CD1c-positive myeloid dendritic cell (primary cell): ENCODE data around the gene MGLL.
A peak's percentile ranks its signal among the peaks of the same experiment; 100 is the strongest.

Experiments
- DNase-seq: peaks from one replicate; pipeline ENCODE4 v3.0.0-alpha.2; 2016; ENCODE audit errors: extremely low spot score

Gene MGLL

GRCh38 chr3:127814325-127814781 is 8.0 kb downstream of the MGLL start:
- no peak for DNase-seq

GRCh38 chr3:127812151-127812550 is 10.2 kb downstream of the MGLL start:
- DNase-seq: no peak

- no peak for DNase-seq
Measured at GRCh38 chr3:127811717-127812116, 10.6 kb downstream of the MGLL start.

- DNase-seq: no peak
Measured at GRCh38 chr3:127809611-127810010, 12.7 kb downstream of the MGLL start.

GRCh38 chr3:127809211-127809610 is 13.1 kb downstream of the MGLL start:
- no peak for DNase-seq

GRCh38 chr3:127808197-127808596 is 14.1 kb downstream of the MGLL start:
- DNase-seq: no peak

GRCh38 chr3:127805026-127805753 is 17.1 kb downstream of the MGLL start:
- DNase-seq: no peak

GRCh38 chr3:127804141-127804540 is 18.2 kb downstream of the MGLL start:
- no peak for DNase-seq

GRCh38 chr3:127803619-127804018 is 18.7 kb downstream of the MGLL start:
- DNase-seq: no peak

- DNase-seq: no peak
Measured at GRCh38 chr3:127802606-127803005, 19.7 kb downstream of the MGLL start.

GRCh38 chr3:127801731-127802313 is 20.5 kb downstream of the MGLL start:
- no peak for DNase-seq

GRCh38 chr3:127800508-127800907 is 21.8 kb downstream of the MGLL start:
- no peak for DNase-seq

- no peak for DNase-seq
Measured at GRCh38 chr3:127799476-127800222, 22.7 kb downstream of the MGLL start.

- DNase-seq: no peak
Measured at GRCh38 chr3:127798716-127799115, 23.6 kb downstream of the MGLL start.

- no peak for DNase-seq
Measured at GRCh38 chr3:127796831-127797150, 25.5 kb downstream of the MGLL start.

GRCh38 chr3:127796045-127796830 is 26.1 kb downstream of the MGLL start:
- DNase-seq: peak; percentile 79

GRCh38 chr3:127794972-127795371 is 27.3 kb downstream of the MGLL start:
- no peak for DNase-seq

GRCh38 chr3:127794402-127794801 is 27.9 kb downstream of the MGLL start:
- no peak for DNase-seq

GRCh38 chr3:127792541-127793292 is 29.6 kb downstream of the MGLL start:
- DNase-seq: no peak

- peak; percentile 47 for DNase-seq
Measured at GRCh38 chr3:127791221-127791913, 30.9 kb downstream of the MGLL start.

- no peak for DNase-seq
Measured at GRCh38 chr3:127790882-127791183, 31.5 kb downstream of the MGLL start.
